ENCODE data around the gene MAJIN.
"Not testable (repeated sequence)": the region's sequence is repeated elsewhere in the genome, so short reads cannot be mapped to it uniquely, and the experiment has no call there.

MAJIN gene

DNA sequence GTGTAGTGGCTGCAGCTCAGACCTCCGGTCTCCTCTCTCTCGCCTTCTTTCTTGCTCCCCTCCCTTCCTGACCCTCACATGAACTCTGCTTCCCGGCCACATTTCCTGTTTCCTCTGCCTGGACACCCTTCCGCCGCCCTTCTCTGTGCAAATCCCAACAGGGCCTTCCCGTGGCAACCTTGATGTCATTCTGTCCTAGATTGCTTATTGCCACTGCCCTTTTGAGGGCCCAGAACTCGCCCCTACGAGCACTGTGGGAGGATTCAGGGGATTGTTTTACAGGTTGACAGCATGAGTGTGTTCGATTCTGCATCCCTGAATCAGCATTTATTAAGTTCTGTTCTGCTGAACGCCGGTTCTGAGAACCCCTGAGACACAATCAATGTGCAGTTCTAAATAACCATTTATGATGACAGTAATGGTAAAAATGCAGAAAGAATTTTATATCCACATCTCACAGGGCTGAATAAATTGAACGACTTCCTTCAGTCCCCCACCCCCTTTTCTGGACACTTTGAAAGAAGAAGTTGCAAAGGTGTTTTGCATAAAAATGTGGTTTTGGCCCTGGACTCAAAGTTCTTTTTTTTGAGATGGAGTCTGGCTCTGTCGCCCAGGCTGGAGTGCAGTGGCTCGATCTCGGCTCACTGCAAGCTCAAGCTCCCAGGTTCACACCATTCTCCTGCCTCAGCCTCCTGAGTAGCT lies 18.5 kb upstream of the MAJIN start:
- ATAC-seq (no peak), DNase-seq (no peak)

DNA sequence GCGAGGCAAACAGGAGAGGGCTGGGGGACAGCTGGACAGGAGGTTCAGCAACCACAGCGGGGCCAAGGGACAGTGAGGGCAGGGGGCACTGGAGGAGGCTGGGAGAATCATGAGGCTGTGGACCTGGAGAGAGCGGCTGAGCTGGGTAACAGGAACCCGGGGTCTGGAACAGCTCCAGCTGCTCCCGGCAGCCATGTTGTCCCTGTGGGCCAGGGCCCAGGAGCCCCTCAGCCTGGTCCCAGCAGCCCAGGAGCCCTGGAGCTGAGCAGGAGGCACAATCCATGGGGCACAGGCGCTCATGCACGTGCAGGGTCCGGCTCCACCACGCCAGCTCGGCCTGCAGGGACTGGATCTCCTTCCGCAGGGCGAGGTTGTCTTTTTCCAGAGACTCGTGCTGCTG lies 17.5 kb upstream of the MAJIN start:
- DNase-seq (no peak), ATAC-seq (no peak)

DNA sequence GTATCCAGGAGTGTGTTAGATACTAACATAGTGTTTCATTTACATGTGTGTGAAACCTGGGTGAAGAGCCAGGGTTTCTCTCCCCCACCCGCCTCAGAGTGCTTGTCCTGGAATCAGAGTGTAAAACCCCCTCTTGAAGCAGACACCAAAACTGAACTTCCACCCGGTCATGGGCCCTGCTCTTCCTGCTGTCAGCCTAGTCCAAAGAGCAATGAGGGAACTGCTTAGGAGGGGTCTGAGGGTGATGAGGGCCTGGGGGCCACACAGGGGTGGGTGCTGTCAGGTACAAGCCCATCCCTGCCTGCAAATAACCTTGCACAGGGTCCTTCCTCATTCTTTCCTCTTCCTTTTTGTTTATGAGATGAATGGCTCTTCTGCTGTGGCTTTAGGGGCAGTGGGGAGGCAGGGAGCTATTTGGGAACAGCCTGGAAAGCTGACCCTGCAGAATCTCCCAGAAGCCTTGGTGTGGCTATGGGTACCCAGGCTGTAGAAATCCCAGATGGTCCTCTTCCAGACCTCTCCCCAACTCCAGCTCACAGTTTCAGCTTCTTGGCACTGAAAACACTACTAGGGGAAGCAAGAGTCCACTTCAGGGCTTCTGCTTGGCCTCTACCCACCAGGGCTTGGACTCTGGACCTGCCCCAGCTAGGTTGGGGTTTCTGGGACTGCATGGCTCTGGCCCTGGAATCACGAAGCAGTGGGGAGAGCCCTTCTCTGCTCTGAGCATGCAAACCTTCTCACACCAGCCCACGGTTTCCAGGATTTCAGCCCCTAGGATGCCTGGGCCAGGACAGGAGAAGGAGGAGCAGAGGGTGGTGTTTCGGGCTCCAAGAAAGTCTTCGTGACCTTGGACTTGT lies 16.3 kb upstream of the MAJIN start:
- DNase-seq, result no peak
- ATAC-seq, result no peak

DNA sequence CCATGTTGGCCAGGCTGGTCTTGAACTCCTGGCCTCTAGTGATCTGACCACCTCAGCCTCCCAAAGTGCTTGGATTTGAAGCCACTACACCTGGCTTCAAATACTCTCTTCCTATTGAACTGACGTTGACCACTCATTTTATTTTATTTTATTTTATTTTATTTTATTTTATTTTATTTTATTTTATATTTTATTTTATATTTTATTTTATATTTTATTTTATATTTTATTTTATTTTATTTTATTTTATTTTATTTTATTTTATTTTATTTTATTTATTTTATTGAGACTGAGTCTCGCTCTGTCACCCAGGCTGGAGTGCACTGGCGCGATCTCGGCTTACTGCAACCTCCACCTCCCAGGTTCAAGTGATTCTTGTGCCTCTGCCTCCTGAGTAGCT lies 11.4 kb upstream of the MAJIN start:
- not testable (repeated sequence) for DNase-seq, ATAC-seq

DNA sequence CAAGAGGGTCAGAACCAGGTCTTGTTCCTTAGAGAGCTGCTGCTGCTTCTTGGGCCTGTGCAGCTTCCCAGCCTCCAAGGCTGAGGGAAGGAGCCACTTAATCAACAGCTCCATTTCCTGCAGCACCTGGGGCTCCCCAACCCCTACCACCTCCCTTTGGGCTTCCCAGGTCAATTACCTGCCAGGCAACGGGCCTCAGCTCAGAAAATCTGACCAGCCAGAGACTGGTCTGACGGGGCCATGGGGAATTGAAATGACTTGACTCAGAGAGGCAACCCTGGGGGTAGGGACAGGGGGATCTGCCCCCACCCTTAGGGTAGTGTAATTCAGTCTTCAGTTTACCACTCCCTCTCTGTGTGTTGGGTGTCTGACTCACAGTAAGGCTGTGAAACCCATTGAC lies 4.7 kb upstream of the MAJIN start:
- ATAC-seq (no peak), DNase-seq (no peak)

DNA sequence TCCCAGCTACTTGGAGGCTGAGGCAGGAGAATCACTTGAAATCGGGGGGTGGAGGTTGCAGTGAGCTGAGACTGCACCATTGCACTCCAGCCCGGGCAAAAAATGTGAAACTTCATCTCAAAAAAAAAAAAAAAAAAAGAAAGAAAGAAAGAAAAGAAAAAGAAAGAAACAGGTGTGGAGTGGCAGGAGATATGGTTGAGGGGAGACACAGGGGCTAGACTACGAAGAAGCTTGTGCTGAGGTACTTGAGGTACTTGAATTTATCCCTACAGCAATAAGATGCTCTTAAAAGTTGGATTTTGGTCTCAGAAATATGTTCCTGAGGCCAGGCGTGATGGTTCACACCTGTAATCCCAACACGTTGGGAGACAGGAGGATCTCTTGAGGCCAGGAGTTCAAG lies 2.2 kb upstream of the MAJIN start:
- no peak for DNase-seq
- ATAC-seq, result no peak

DNA sequence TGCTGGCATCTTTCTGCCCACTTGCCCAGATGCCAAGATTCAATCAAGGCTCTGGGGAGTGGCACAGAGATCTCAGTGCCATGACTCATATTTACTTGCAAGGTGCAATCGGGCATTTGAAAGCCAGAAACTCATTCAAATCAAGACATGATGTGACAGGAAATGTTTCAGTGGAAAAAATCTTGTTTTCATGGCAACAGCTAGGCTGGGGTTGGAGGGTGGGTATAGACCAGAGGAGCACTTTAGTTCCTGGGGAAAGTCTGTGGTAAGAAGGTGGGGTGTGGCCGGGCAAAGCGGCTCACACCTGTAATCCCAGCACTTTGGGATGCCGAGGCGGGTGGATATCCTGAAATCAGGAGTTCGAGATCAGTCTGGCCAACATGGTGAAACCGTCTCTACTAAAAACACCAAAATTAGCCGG lies 1.2 kb downstream of the MAJIN start:
- DNase-seq, result peak; percentile 30
- peak; percentile 88 for ATAC-seq

DNA sequence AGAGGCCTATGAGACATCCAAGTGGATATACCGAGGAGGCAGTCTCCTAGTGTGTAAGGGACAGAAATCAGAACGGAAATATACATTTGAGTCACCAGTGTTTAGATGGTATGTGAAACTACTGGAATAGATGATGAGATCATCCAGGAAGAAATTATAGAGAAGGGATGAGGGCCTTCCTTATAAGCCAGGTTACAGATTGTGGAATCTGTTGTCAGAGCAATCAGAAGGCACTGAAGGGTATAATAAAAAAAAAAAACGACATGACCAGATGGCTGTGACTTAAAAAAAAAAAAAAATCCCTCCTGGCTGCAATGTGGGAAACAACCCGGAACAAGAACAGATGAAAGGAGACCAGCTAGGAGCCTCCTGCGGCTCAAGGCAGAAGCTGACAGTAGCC lies 2.7 kb downstream of the MAJIN start:
- no peak for ATAC-seq
- no peak for DNase-seq

DNA sequence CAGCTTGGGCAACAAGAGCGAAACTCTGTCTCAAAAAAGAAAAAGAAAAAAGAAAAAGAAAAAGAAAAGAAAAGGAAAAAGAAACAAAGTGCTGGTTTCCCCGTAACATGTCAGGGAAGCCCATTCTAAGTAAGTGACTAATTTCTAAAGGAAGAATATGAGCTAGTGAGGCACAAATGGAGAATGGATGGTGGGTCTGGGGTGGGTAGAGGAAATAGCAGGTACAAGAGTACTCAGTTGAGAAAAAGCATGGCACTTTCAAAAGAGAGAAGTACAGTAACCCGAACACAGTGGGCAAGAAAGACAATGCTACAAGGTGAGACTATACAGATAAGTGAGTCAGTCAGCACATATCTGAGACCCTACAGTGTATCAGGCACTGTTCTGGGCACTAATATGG lies 4.5 kb downstream of the MAJIN start:
- DNase-seq (no peak), ATAC-seq (no peak)

DNA sequence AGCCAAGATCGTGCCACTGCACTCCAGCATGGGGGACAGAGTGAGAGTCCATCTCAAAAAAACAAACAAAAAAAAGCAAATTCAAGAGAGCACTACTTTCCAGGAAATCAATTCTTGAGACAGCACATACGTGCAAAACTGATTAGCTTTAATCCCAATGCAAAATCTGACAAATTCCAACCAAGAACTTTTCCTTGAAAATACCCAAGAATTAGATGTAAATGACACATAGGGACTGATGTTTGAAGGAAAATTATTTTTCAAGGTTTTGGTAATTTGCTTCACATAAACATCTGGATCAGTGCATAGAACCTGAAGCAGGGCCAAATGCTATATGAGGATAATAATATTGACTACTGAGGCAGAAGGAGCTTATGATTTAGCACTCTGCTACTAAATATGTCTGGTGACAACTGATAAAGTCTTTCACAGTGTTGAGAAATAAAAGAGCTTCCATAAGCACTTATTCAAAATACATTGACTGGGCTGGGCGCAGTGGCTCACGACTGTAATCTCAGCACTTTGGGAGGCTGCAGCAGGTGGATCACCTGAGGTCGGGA lies 8.8 kb downstream of the MAJIN start:
- ATAC-seq, result no peak
- DNase-seq, result no peak

DNA sequence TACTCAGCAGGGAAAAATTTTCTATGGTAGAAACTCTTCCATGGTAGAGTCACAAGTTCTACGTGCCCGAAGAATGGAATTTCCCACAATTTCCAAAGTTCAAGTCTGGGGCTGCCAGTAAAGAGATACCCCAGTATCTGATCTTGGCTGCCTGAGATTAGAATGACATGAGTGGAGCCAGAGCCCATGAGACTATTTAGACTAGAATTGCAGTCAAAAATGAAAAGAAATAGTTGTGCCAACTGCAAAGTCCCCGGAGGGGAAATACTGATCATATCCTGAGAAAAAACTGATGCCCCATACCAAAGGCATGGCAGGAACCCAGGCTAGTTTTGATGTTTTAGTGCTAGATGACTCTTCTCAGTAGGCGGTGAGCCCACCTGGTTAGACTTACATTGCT lies 11.2 kb downstream of the MAJIN start:
- ATAC-seq, result no peak
- DNase-seq, result no peak

DNA sequence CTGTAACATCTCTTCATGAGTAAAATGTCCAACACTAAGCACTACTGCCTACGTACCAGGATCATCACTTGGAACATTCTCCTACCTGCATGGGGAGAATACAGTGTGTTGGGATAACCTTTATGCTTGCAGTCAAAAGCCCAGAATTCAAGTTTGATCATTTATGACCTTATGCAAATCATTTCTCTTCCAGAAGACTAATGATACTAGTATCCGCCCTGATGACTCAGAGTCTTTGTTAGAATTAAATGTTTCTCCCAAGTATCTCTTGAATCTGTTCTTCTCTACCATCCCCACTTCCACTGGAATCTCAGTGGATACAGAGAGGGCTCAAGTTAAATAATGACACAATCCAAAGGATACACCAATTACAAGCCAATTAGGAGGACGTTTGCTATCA lies 12.4 kb downstream of the MAJIN start:
- DNase-seq (no peak), ATAC-seq (no peak)

DNA sequence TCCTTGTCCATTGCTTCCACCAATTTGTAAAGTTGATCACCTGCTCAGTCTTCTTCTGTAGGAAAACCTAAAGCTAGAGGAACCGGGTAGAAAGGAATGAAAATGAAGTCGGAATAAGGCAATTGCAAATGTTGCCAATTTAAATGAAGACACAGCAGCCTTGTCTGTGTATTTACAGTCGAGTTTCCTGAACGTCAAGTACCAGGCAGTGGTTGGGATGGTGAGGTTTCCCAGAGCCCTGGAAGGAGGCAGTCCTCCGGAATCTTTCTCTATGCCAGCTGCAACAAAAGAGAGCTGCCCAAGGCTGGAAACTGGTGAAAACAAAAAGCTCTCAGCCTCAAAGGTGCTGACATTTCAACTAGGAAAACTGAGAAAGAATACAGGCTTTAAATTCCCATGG lies 17.7 kb downstream of the MAJIN start:
- ATAC-seq (no peak), DNase-seq (no peak)

DNA sequence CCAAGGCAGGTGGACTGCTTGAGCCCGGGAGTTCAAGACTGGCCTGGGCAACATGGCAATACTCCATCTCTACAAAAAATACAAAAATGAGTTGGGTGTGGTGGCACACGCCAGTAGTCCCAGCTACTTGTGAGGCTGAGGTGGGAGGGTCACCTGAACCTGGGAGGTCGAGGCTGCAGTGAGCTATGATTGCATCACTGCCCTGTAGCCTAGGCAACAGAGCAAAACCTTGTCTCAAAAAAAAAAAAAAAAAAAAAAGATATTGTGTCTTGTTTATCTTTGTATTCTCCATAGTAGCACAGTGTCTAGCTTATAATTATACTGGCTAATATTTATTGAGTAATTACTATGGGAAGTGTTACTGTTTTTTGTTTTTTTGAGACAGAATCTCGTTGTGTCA lies 20.4 kb downstream of the MAJIN start:
- no peak for DNase-seq
- ATAC-seq, result no peak

DNA sequence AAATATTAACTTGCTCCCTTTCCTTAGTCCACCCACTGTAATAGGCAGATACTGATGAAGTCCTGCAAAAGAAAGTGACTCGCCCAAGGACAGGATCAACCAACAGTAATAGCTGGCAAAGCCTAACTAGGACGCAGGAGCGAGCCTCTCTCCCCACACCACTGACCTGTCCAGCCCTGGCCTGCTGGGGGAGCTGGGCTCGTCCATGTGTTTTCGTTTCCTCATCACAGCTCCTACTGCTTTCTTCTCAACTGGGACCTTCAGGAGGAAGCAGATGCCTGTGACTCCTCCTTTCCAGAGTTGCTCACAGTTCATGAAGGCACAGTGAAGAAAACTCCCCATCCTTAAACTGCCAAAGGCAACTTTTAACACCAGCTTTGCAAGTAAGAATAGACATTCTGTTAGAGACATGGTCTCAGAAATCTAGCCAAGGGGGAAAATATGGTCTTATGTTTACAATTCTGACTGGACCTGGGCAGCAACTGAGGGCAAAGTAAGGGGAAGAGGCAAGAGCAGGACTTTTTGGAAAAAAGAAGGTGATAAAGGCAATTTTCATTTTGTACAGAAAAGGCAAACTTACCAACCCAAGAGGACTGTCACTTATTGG lies 24.6 kb downstream of the MAJIN start:
- DNase-seq (no peak), ATAC-seq (no peak)

DNA sequence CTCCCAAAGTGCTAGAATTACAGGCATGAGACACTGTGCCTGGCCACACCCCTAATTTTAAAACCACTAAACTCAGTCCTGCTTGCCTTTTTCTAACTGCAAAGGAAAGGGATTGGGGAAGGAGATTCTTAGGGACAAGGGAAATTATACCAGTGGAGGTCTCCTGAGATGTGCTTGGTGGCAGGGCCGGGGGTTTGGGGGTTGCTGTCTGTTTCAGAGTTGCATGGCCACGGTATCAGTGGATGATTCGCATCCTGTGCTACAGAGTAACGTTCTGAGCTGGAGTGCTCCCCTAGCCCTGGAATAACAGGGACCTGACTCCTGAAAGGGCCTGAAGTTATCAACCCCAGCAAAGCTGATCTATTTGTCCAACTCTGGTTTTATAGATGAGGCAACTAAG lies 35.4 kb downstream of the MAJIN start:
- no peak for DNase-seq
- ATAC-seq, result no peak

DNA sequence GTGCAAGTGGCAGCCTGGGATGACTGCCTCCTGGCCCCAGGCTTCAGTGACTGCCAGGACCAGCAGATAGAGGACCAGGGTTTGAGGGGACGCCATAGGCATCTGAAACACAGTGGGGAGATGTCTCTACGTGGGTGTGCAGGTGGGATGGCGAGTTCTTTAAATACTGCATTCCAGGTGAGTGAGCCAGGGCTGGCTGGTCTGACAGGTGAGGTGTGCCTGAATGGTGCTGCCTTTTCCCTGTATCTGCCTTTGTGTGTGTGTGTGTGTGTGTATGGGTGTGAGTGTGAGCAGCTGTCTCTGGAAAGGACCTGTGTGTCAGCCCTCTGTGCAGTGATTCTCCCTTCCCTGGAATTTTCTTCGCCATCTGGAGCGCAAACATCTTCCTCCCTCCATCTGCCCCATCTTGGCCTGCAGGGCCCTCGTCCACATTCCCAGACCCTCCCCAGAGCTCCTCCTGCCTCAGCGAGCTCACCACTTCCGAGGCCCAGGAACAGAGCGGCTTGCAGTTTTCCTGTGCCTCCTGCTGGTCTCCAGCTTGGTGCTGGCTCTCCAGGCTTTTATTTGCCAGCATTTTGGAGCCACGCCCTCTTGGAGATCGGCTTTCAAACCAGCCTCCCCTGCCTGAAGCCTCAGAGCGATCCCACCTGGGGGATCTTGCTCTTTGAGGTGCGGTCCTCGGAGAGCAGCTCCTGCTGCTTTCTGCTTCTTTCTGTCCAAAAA lies 36.4 kb downstream of the MAJIN start, which contains the start of gene GPHA2:
GPHA2 (minus strand) TSS at position 535 of the 723 bp plus-strand sequence; CDS start at position 102, 433 bp downstream.
- DNase-seq, result no peak
- no peak for ATAC-seq

DNA sequence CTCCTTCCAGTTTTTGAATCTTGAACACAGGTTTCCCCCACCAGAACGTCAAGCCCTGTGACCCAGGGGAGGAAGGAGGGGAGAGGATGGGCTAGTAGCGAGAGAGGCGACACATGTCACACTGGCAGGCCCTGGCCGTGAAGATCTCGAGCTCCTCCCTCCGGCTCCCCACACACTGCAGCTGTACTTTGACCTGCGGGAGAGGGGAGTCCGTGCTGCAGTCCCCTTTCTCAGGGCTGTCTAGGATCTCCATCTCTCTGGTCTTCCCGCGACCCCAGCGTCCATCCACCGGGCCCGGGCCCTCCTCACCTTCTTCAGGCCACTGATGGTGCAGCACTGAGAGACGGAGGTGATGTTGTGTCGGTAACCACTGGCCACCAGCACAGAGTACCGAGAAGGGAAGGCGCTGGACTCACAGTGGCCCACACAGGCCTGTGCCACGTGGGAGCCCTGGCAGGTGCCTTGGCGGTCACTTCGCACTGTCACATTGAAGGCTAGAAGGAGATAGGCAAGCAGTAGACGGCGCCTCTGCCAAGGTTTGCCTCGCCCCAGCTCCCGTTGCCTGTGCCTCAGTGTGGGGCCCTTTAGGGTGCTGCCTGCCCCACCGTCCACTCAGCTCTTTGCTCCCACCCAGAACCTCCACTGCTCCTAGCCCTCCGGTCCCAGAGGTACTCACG lies 37.1 kb downstream of the MAJIN start:
- ATAC-seq (no peak), DNase-seq (no peak)

DNA sequence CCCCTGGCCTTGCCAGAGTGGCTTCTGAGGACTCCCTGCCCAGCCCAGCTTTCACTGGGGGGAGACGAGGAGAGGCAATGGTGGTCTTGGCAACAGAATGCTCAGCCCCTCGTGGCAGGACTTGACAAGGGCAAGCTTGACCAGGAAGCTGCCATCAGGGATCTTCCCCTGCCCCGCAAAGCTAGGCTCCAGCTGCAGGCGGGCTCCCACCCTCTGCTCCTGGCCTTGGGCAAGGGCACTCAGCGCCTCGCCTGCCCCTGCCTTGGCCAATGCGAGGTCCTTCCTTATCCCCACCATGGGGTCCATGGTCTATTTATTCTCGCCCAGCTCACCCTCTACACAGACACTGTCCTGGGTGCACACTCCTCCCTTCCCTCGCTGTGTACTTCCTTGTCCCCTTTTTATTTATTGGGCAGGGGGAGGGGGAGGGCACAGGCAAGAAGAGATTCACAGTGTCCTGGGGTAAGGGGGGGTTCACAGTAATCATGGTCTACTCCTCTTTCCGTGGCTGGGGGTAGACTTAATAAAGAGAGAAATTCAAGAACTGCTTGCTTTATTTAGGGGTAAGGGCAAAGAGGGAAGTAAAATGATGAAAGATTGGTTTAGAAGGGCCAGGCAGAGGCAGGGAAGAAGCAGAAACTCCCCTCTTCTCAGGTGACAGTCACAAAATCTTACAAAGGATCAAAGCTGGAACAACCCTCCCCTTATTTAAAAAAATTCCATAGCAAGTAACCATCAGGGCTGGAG lies 37.8 kb downstream of the MAJIN start:
- ATAC-seq (no peak), DNase-seq (no peak)

DNA sequence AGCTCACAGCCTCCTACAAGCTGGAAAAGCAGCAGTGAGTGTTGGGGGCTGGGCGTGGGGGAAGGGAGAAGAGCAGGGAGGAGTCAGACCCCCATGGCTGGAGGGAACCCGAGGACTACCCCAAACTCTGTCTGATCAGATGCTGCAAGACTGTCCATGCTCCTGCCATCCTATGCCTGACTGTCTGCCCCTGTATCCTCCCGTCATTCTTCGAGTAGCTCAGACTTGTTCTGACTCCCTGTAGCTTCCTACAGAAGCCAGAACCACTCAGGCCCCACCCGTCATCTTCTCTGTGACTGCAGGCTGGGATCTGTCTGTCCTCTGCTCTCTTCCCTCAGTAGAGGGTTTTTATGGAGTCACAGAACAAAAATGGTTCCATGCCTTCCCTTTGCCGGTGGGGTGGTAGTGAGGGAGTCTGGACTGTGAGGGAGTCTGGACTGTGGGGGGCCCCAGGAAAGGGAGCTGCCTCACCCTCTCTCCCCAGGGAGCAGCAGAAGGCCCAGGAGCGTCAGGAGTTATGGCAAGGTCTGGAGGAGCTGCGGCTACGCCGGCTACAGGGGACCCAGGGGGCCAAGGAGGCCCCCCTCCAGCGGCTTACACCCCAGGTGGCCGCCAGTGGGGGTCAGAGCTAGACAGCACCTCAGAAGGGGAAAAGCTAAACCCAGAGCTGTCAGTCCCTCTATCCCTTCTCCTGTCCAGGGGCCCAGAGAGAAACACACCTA lies 38.5 kb downstream of the MAJIN start:
- ATAC-seq, result no peak
- DNase-seq, result no peak
